HEK293 (cell line): ENCODE measurements around the gene UTRN.

ENCODE experiments used
- CTCF ChIA-PET: fragments of 350-600 bp; formaldehyde crosslinking; extraction: SDS; loops from one replicate; lab custom pipeline; 2021; ENCODE audit warnings: antibody characterized with exemption; lab: Yijun Ruan, JAX
- POLR2A ChIA-PET: fragments of 300-600 bp; formaldehyde crosslinking; extraction: SDS; loops from one replicate; lab custom pipeline; 2020; ENCODE audit warnings: antibody characterized with exemption, inconsistent platforms; lab: Yijun Ruan, JAX
- H3K27ac ChIP-seq: fragments of 200-500 bp; sonication (Bioruptor generic); 2 replicates; pipeline ENCODE4 v1.5.1; 2014; ENCODE audit warnings: low read depth, low read length, control low read depth, inconsistent platforms; ENCODE audit errors: extremely low read depth
- H3K36me3 ChIP-seq, 2 experiments: fragments of 200-500 bp in 1 of 2; sonication (Bioruptor generic) in 1 of 2; 1 replicate in 1 of 2; 2 replicates in 1 of 2; pipeline ENCODE4 v1.5.1; 2014 to 2017; ENCODE audit warnings: inconsistent platforms in 2 of 2, low read length in 2 of 2; ENCODE audit not compliant: control insufficient read depth in 2 of 2, insufficient read depth in 1 of 2
- H3K4me1 ChIP-seq: fragments of 200-500 bp; sonication (Bioruptor generic); 2 replicates; pipeline ENCODE4 v1.5.1; 2014; ENCODE audit warnings: mild to moderate bottlenecking, low read length, inconsistent platforms; ENCODE audit not compliant: control insufficient read depth, insufficient read depth
- H3K4me3 ChIP-seq: 2 replicates; pipeline ENCODE4 v1.5.1; 2011; ENCODE audit warnings: low read depth, mild to moderate bottlenecking, control low read depth, low read length, moderate library complexity
- H3K9me3 ChIP-seq: fragments of 200-500 bp; sonication (Bioruptor generic); 2 replicates; pipeline ENCODE4 v1.5.1; 2014; ENCODE audit warnings: low read depth, low read length, inconsistent platforms; ENCODE audit not compliant: control insufficient read depth, insufficient read depth
- EGR2 ChIP-seq: fragments of 450-650 bp; formaldehyde crosslinking; IDR thresholded peaks from 2 replicates; pipeline ENCODE4 v1.5.1; 2016; ENCODE audit warnings: low read depth, missing biosample characterization, missing genetic modification characterization
- MYNN ChIP-seq: fragments of 450-650 bp; formaldehyde crosslinking; IDR thresholded peaks from 2 replicates; pipeline ENCODE4 v1.5.1; 2016; ENCODE audit warnings: missing biosample characterization, missing genetic modification characterization, borderline replicate concordance
- SALL2 ChIP-seq: fragments of 450-650 bp; formaldehyde crosslinking; IDR thresholded peaks from 2 replicates; pipeline ENCODE4 v1.5.0; 2017; ENCODE audit warnings: missing biosample characterization, mild to moderate bottlenecking, missing genetic modification characterization, borderline replicate concordance
- ZBTB48 ChIP-seq: fragments of 450-650 bp; formaldehyde crosslinking; IDR thresholded peaks from 2 replicates; pipeline ENCODE4 v1.5.1; 2016; ENCODE audit warnings: missing biosample characterization, missing genetic modification characterization
- ZNF133 ChIP-seq: fragments of 450-650 bp; formaldehyde crosslinking; IDR thresholded peaks from 2 replicates; pipeline ENCODE4 v1.5.1; 2016; ENCODE audit warnings: missing biosample characterization, missing genetic modification characterization
- ZNF140 ChIP-seq: fragments of 450-650 bp; formaldehyde crosslinking; IDR thresholded peaks from 2 replicates; pipeline ENCODE4 v1.5.1; 2016; ENCODE audit warnings: missing biosample characterization, missing genetic modification characterization
- ZNF184 ChIP-seq: fragments of 450-650 bp; IDR thresholded peaks from 2 replicates; pipeline ENCODE4 v1.5.1; 2018; ENCODE audit warnings: missing biosample characterization, mild to moderate bottlenecking, missing genetic modification characterization
- ZNF221 ChIP-seq: fragments of 450-650 bp; formaldehyde crosslinking; IDR thresholded peaks from 2 replicates; pipeline ENCODE4 v1.5.1; 2017; ENCODE audit warnings: missing biosample characterization, missing genetic modification characterization, borderline replicate concordance
- ZNF302 ChIP-seq: fragments of 450-650 bp; formaldehyde crosslinking; IDR thresholded peaks from 2 replicates; pipeline ENCODE4 v1.5.1; 2016; ENCODE audit warnings: missing biosample characterization, missing genetic modification characterization, low read depth
- ZNF530 ChIP-seq: fragments of 450-650 bp; formaldehyde crosslinking; IDR thresholded peaks from 2 replicates; pipeline ENCODE4 v1.5.1; 2016; ENCODE audit warnings: low read depth, missing biosample characterization, missing genetic modification characterization
- ZNF548 ChIP-seq: fragments of 450-650 bp; formaldehyde crosslinking; IDR thresholded peaks from 2 replicates; pipeline ENCODE4 v1.5.1; 2016; ENCODE audit warnings: missing biosample characterization, missing genetic modification characterization
- ZNF660 ChIP-seq: fragments of 450-650 bp; IDR thresholded peaks from 2 replicates; pipeline ENCODE4 v1.5.1; 2018; ENCODE audit warnings: missing biosample characterization, mild to moderate bottlenecking, missing genetic modification characterization
- ZNF776 ChIP-seq: fragments of 450-650 bp; formaldehyde crosslinking; IDR thresholded peaks from 2 replicates; pipeline ENCODE4 v1.5.0; 2017; ENCODE audit warnings: missing biosample characterization, missing genetic modification characterization, borderline replicate concordance
- TF ChIP-seq, protein P1 (sequence below): IDR thresholded peaks from 2 replicates; pipeline ENCODE4 v1.6.1; 2011; ENCODE audit warnings: mild to moderate bottlenecking, low read depth, low read length, borderline replicate concordance
- TF ChIP-seq, protein P2 (sequence below): fragments of 450-650 bp; formaldehyde crosslinking; IDR thresholded peaks from 2 replicates; pipeline ENCODE4 v1.5.1; 2017; ENCODE audit warnings: missing biosample characterization, missing genetic modification characterization
- TF ChIP-seq, protein P3 (sequence below): fragments of 450-650 bp; formaldehyde crosslinking; IDR thresholded peaks from 2 replicates; pipeline ENCODE4 v1.5.1; 2016; ENCODE audit warnings: missing biosample characterization, missing genetic modification characterization
- TF ChIP-seq, protein P4 (sequence below): fragments of 450-650 bp; formaldehyde crosslinking; IDR thresholded peaks from 2 replicates; pipeline ENCODE4 v1.5.1; 2016; ENCODE audit warnings: missing biosample characterization, missing genetic modification characterization

The UTRN gene

DNA sequence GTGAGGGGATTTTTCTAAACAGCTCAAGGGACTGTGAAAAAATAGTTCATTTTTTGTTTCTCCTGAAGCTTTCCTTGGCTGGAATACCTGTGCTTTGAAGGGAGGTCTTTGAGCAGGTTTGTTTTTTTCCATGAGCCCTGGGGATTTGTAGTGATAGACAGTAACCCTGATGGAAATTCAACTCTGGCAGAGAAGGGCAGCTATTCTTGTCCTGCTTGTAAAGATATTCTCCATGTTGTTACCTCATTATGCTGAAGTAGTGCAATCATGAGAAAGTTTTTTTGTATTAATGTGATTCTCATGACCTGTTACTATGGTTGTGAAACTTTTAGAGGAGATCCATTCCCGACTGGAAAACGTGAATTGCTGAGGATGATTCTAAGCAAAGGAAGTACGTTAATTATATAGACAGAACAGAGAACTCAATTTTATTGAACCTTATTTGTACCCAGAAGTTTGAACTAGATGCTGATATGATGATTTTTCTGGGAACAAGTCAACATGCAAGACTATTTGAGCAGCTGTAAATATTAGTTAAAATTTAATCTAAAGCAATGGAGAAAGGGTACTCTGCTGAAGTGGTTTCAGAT lies 12.5 kb downstream of the UTRN start:
- POLR2A ChIA-PET = no interaction called here
- no peak for TF ChIP-seq ZNF221 (tag by site-specific recombination)
- no peak for TF ChIP-seq ZNF140 (tag by site-specific recombination)
- peak; percentile 75; the same call in 1 of the 2 replicates for TF ChIP-seq ZBTB48 (tag by site-specific recombination)
- no peak for TF ChIP-seq ZNF660 (tag by site-specific recombination)
- TF ChIP-seq ZNF302 (tag by site-specific recombination) = no peak
- TF ChIP-seq, protein P1, sequence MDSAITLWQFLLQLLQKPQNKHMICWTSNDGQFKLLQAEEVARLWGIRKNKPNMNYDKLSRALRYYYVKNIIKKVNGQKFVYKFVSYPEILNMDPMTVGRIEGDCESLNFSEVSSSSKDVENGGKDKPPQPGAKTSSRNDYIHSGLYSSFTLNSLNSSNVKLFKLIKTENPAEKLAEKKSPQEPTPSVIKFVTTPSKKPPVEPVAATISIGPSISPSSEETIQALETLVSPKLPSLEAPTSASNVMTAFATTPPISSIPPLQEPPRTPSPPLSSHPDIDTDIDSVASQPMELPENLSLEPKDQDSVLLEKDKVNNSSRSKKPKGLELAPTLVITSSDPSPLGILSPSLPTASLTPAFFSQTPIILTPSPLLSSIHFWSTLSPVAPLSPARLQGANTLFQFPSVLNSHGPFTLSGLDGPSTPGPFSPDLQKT = no peak
- TF ChIP-seq, protein P2, sequence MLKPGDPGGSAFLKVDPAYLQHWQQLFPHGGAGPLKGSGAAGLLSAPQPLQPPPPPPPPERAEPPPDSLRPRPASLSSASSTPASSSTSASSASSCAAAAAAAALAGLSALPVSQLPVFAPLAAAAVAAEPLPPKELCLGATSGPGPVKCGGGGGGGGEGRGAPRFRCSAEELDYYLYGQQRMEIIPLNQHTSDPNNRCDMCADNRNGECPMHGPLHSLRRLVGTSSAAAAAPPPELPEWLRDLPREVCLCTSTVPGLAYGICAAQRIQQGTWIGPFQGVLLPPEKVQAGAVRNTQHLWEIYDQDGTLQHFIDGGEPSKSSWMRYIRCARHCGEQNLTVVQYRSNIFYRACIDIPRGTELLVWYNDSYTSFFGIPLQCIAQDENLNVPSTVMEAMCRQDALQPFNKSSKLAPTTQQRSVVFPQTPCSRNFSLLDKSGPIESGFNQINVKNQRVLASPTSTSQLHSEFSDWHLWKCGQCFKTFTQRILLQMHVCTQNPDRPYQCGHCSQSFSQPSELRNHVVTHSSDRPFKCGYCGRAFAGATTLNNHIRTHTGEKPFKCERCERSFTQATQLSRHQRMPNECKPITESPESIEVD = 0 out of 2 replicates have a peak, but pooled peaks have one; percentile 9
- Histone ChIP-seq H3K9me3 (no peaks in the 10 kb centered on the region), H3K4me1 (peaks cover 3% of the 10 kb centered on the region; the same call in 1 of the 2 replicates), H3K4me3 (no peak overlapping the region), H3K27ac (no peak overlapping the region), H3K36me3 (peaks cover 7 to 13% of the 10 kb centered on the region in 2 experiments)
- CTCF ChIA-PET = interaction anchor here (1.0 kb wide), 1 partner anchor 11 kb away, joined by 3 read pairs; no protein-coding TSS in a partner anchor

DNA sequence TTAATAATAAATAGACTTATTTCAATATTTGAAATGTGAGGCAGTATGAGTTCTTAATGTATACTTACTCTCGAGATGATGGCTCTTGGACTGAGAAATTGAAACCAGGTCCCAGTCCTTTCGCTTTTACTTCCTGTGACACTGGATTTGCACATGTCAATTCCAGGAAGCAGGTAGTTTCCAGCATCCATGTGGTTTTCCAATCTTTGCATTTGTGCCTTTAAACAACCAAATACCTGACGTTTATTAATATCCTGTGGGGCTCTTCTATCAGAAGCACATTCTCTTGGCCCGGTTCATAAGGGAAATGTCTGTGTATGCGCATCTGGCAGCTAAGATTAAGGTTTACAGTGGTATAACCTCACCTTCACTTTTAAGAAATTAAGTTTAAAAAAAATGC lies 13.1 kb downstream of the UTRN start:
- Histone ChIP-seq H3K4me1 (peaks cover 3% of the 10 kb centered on the region; the same call in 1 of the 2 replicates), H3K4me3 (no peak overlapping the region), H3K27ac (no peak overlapping the region), H3K36me3 (peaks cover 5 to 13% of the 10 kb centered on the region in 2 experiments), H3K9me3 (no peaks in the 10 kb centered on the region)
- no peak for TF ChIP-seq ZNF302 (tag by site-specific recombination)
- TF ChIP-seq ZNF530 (tag by site-specific recombination) = no peak
- TF ChIP-seq, protein P3, sequence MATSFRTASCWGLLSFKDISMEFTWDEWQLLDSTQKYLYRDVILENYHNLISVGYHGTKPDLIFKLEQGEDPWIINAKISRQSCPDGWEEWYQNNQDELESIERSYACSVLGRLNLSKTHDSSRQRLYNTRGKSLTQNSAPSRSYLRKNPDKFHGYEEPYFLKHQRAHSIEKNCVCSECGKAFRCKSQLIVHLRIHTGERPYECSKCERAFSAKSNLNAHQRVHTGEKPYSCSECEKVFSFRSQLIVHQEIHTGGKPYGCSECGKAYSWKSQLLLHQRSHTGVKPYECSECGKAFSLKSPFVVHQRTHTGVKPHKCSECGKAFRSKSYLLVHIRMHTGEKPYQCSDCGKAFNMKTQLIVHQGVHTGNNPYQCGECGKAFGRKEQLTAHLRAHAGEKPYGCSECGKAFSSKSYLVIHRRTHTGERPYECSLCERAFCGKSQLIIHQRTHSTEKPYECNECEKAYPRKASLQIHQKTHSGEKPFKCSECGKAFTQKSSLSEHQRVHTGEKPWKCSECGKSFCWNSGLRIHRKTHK = no peak
- no peak for TF ChIP-seq ZNF184 (tag by site-specific recombination)
- no peak for TF ChIP-seq ZNF776 (tag by site-specific recombination)
- TF ChIP-seq SALL2 (tag by site-specific recombination) = no peak
- no peak for TF ChIP-seq ZNF548
- no peak for TF ChIP-seq ZNF133
- TF ChIP-seq, protein P4, sequence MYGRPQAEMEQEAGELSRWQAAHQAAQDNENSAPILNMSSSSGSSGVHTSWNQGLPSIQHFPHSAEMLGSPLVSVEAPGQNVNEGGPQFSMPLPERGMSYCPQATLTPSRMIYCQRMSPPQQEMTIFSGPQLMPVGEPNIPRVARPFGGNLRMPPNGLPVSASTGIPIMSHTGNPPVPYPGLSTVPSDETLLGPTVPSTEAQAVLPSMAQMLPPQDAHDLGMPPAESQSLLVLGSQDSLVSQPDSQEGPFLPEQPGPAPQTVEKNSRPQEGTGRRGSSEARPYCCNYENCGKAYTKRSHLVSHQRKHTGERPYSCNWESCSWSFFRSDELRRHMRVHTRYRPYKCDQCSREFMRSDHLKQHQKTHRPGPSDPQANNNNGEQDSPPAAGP (tag by site-specific recombination) = no peak
- POLR2A ChIA-PET = no interaction called here
- CTCF ChIA-PET = interaction anchor here (1.0 kb wide), 1 partner anchor 11 kb away, joined by 3 read pairs; no protein-coding TSS in a partner anchor

DNA sequence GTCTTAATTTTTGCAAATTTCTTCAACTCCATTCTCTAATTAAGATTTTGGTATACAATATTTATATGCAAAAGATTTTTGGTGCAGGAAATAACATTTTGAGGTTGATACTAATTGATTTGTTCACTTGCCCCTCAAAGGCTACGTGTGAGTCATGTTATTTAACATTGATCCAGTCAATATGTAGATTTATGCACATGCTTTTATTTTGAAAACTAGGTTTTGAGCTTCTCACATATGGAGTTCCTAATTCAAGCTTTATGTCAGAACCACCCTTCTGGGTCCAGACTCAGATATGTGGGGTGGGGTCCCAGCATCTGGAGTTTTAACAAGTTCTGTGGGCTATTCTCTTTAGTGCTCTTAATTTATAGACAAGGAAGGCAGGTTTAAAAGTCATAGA lies 13.8 kb downstream of the UTRN start:
- no peak overlapping the region for H3K4me3 ChIP-seq
- TF ChIP-seq MYNN (0 out of 2 replicates have a peak, but pooled peaks have one; percentile 31), EGR2 (tag by site-specific recombination) (no peak)
- POLR2A ChIA-PET = no interaction called here
- no peak overlapping the region for H3K27ac ChIP-seq
- H3K9me3 ChIP-seq = no peaks in the 10 kb centered on the region
- CTCF ChIA-PET = no interaction called here
- peaks cover 0 to 13% of the 10 kb centered on the region in 2 experiments for H3K36me3 ChIP-seq
- peaks cover 3% of the 10 kb centered on the region; the same call in 1 of the 2 replicates for H3K4me1 ChIP-seq
